Smooth muscle cell of the brain vasculature (primary cell): ENCODE data around the gene ZNF518A.

Source experiments
- DNase-seq: peaks from one replicate; pipeline ENCODE4 v3.0.0-alpha.2; 2012; ENCODE audit warnings: low read depth, low spot score

Gene ZNF518A, protein sequence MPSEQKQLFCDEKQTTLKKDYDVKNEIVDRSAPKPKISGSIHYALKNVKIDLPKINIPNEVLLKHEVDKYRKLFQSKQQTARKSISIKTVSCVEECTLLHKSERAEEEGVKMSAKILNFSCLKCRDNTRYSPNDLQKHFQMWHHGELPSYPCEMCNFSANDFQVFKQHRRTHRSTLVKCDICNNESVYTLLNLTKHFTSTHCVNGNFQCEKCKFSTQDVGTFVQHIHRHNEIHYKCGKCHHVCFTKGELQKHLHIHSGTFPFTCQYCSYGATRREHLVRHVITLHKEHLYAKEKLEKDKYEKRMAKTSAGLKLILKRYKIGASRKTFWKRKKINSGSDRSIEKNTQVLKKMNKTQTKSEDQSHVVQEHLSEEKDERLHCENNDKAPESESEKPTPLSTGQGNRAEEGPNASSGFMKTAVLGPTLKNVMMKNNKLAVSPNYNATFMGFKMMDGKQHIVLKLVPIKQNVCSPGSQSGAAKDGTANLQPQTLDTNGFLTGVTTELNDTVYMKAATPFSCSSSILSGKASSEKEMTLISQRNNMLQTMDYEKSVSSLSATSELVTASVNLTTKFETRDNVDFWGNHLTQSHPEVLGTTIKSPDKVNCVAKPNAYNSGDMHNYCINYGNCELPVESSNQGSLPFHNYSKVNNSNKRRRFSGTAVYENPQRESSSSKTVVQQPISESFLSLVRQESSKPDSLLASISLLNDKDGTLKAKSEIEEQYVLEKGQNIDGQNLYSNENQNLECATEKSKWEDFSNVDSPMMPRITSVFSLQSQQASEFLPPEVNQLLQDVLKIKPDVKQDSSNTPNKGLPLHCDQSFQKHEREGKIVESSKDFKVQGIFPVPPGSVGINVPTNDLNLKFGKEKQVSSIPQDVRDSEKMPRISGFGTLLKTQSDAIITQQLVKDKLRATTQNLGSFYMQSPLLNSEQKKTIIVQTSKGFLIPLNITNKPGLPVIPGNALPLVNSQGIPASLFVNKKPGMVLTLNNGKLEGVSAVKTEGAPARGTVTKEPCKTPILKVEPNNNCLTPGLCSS (N-terminal part only)

DNA sequence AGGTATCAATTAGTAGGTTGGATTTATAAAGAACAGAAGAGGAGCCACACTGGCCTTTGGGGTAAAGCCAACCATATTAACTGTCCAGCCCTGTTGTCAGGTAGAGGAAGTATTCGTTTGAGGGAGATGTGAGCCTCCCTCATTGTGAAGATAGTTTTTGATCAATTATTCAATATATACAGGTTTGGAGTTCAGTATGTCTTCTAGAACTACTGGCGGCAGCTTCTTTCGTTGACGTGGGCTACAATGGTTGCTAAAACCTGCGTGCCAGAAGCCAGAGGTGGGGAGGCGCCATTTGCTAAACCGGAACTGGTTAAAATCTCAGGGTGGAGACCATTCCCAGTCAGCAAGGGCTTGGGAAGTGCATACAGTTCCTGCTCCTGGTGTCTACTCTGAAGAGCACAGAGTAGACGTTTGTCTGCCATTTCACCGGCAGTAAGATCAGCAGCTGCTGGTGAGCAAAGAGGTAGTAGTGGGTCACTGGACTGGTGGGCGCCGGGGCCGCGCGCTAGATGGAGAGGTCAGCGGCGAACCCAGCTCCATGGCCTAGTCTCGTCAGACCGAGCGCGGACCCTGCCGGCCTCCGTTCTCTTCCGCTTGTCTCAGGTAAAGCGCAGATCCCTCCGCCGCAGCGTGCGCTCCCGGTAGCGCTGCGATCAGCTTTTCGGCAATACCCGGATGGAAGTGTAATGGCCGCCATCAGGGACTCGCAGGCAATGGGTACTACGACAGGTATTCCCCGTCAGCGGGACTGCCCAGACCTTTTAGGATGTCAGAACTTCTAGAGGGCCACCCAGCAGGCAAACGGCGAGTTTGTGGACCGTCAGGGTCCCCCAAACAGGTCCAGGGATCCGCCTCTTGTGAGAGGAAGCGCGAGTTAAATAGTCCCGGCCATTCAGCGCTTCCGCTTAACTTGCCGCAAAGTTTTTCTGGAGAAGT lies at the start of gene ZNF518A:
TSS of gene ZNF518A (plus strand) at position 911 of the 939 bp plus-strand sequence. CDS start 26,026 bp downstream, outside the sequence.
- DNase-seq, result peak; percentile 94

DNA sequence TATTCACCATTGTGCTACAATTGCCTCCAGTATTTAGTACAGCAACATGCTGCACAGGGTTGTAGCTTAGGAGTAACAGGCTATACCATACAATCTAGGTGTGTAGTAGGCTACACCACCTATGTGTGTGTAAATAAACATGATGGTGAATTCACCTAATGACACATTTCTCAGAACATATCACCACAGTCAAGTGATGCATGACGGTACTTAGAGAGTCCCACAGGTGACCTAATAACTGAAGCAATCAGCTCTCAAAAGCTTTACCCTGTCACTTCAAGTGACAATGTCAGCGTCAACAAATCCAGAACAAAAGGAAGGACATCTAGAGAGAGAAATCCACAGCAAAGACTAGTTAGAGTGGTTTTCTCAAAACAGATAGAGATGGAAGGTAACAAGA lies 47.9 kb upstream of the ZNF518A start:
- no peak for DNase-seq

- DNase-seq, result no peak
Observed at GRCh38 chr10:96082748-96083147, 47.3 kb upstream of the ZNF518A start.

DNA sequence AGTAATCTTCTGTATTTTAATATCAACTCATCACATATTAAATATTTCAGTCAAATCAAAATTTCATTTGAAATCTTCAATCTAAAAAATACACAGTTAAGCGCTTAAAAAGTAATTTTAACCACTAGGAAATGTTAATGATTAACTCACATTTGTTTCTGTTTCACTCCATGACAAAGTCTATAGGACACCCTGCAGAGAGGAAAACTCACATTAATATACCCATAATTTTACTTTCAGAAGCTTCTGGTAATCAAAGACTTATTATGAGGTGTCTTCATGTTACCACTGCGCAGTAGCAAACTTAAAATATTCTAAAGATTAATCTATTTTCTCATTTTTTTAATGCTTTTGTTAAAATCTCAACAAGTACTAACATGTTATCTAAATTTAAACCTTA lies 41.0 kb upstream of the ZNF518A start:
- DNase-seq, result no peak

- peak; percentile 92 for DNase-seq
Observed at GRCh38 chr10:96089670-96090462, 40.2 kb upstream of the ZNF518A start.

DNA sequence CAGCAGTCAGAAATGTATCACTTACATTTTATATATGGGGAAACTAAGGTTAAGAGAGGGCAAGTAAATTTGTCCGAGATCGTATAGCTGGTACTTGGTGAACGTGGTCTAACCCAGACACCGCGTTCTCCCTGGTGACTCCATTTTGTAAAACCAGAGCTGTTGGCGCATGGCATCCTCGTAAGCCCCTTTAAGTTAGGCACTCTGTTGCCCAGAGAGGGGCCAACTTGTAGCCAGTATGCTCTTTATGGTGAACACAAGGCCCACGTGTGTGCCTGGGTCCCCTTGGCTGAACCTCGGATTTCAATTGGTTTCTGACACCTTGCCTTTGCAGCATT lies 39.7 kb upstream of the ZNF518A start:
- DNase-seq, result no peak

- DNase-seq, result no peak
Observed at GRCh38 chr10:96092999-96093767, 36.9 kb upstream of the ZNF518A start.

- no peak for DNase-seq
Observed at GRCh38 chr10:96093948-96094347, 36.1 kb upstream of the ZNF518A start.

DNA sequence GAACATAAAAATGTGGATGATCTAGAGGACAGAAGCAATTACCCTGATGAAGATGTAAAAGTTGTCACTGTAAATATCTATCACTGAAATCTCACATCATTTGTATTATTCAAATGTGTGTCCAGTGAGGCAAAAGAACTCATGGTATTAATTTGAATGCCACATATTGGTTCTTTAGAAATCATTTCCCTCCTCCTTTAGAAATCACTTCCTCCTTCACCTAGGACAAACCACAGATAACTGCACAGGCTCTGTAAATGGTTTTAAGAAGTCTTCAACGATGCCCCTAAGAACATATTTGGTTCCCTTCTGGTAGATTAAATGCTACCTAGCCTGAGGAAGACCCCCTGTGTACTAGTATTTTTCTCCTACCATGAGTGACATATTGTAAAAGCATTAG lies 33.1 kb upstream of the ZNF518A start:
- DNase-seq, result no peak

- DNase-seq, result no peak
Observed at GRCh38 chr10:96097865-96098264, 32.2 kb upstream of the ZNF518A start.

GRCh38 chr10:96107623-96108038 lies 22.5 kb upstream of the ZNF518A start:
- DNase-seq, result no peak

DNA sequence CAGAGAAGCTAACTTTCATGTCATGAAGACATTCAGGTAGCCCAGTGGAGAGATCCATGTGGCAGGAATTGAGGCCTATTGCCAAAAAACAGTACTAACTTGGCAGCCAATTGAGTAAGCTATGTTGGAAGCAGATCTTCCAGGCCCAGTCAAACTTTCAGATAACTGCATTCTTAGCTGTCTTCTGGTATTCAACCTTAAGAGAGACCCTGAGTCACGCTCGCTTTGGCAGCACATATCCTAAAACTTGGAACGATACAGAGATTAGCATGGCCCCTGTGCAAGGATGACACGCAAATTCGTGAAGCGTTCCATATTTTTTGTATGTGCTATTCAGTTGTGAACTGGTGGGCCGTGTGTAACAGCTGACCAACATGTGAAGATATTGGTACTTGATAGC lies 17.6 kb upstream of the ZNF518A start:
- no peak for DNase-seq

DNA sequence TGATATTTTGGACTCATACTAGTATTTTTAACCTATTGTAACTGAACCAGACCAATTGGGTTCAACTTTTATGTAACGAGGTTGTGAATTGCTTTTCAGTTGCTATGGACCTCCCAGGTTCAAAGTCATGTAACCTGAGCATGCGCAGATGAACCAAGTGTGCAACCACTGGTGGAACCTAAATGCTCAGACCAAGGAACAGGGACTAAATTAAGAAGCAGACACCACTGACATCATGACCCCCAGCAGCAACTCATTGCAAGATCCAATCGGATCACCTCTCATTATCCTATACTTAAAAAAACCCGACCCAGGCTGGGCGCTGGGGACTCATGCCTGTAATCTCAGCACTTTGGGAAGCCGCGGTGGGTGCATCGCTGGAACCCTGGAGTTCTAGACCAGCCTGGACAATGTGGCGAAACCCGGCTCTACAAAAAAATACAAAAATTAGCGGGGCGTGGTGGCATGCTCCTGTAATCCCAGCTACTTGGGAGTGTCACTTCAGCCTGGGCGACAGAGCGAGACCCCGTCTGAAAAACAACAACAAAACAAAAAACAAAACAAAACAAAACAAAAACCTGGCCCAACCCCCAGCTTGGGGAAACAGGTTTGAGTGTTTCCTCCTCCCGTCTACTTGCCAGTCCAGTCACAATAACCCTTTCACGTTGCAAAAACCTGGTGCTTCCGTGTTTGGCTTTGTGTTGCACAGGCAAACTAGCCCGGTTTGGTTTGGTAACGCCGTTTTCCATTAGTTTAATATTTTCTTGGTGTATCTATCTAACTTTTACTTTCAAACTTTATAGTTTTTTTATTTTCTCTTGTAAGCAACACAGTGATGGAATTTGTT lies 11.3 kb upstream of the ZNF518A start:
- no peak for DNase-seq

DNA sequence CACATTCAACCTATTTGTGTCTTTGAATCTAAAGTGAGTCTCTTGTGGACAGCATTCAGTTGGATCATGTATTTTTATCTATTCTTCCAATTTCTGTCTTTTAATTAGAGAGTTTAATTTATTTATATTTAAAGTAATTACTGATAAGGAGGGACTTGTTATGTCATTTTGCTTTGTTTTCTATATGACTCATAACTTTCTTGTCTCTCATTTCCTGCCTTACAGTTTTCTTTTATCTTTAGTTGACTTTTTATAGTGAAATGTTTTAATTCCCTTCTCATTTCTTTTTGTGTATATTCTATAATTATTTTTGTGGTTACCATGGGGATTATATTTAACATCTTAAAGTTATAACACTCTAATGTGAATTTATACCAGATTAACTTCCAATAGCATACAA lies 7.3 kb upstream of the ZNF518A start:
- DNase-seq, result no peak

- DNase-seq, result peak; percentile 7
Observed at GRCh38 chr10:96124230-96125141, 5.6 kb upstream of the ZNF518A start.

DNA sequence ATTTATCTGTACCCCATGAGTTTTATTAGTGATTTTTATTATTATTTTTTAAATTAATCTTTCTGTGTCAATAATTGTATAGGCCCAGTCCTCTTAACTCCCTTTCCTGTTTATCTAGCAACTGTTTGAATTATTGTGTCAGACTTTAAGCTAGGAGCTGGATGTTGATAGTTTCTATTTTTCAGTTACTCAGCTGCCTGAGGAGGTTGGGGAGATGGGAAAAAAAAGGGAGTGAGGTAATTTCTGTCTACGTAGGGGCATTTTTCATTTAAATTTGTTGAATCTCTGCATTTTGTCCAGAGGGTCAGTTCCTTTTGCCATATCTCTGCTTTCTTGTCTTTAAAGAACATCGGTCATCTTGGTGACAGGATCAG lies 5.0 kb upstream of the ZNF518A start:
- no peak for DNase-seq

GRCh38 chr10:96130326-96130995 lies 364 bp downstream of the ZNF518A start:
- no peak for DNase-seq
